CD4-positive, CD25-positive, alpha-beta regulatory T cell (primary cell): ENCODE results near the gene CAMTA1. TPM values are rescaled to one million over a fixed set of nuclear protein-coding genes. Genes with fewer than 3 reads are reported as not detected.
A peak's percentile ranks its signal among the peaks of the same experiment; 100 is the strongest.

Experiments used
- ATAC-seq, 2 donors: fragments of 150-1000 bp; cut with Tn5 transposase; one replicate each; pipeline ENCODE4 v1.10.0; 2021; ENCODE audit warnings: low read depth in 2 of 2, moderate number of reproducible peaks in 2 of 2, moderate library complexity in 1 of 2
- DNase-seq, 3 donors: peaks; one replicate each; pipeline versions ENCODE4 v3.0.0 to v3.0.0-alpha.2; 2012 to 2022; ENCODE audit warnings: mixed read lengths in 1 of 3
- H3K27ac ChIP-seq: one replicate; pipeline ENCODE4 v1.7.0; 2013; ENCODE audit warnings: mild to moderate bottlenecking, low read length; ENCODE audit not compliant: insufficient read depth, poor library complexity, severe bottlenecking
- H3K27me3 ChIP-seq: one replicate; pipeline ENCODE4 v1.7.0; 2013; ENCODE audit warnings: low read length; ENCODE audit not compliant: control insufficient read depth, insufficient read depth
- H3K36me3 ChIP-seq: one replicate; pipeline ENCODE4 v1.7.0; 2013; ENCODE audit warnings: mild to moderate bottlenecking, low read length, moderate library complexity; ENCODE audit not compliant: control insufficient read depth, insufficient read depth
- H3K4me1 ChIP-seq: 2 replicates; pipeline ENCODE4 v1.7.0; 2013; ENCODE audit warnings: mild to moderate bottlenecking, low read length; ENCODE audit not compliant: insufficient read depth, control insufficient read depth, poor library complexity, severe bottlenecking
- H3K4me3 ChIP-seq: one replicate; pipeline ENCODE4 v1.7.0; 2013; ENCODE audit warnings: low read depth, mild to moderate bottlenecking, low read length, moderate library complexity
- H3K9me3 ChIP-seq, 2 experiments: 1 replicate in 1 of 2; 2 replicates in 1 of 2; pipeline ENCODE4 v1.7.0; 2013; ENCODE audit warnings: low read length in 2 of 2, mild to moderate bottlenecking in 1 of 2, moderate library complexity in 1 of 2; ENCODE audit not compliant: control insufficient read depth in 2 of 2
- H3K27ac Mint-ChIP-seq, 3 donors: one replicate each; pipeline ENCODE4 v1.8.0; 2020 to 2022; ENCODE audit warnings: mild to moderate bottlenecking in 3 of 3, mixed read lengths in 3 of 3, moderate library complexity in 2 of 3
- H3K27me3 Mint-ChIP-seq: one replicate; pipeline ENCODE4 v1.8.0; 2022; ENCODE audit warnings: mild to moderate bottlenecking, mixed read lengths
- H3K36me3 Mint-ChIP-seq: one replicate; pipeline ENCODE4 v1.8.0; 2020; ENCODE audit warnings: mixed read lengths
- H3K4me1 Mint-ChIP-seq, 4 donors: one replicate each; pipeline ENCODE4 v1.8.0; 2020 to 2022; ENCODE audit warnings: mixed read lengths in 4 of 4, mild to moderate bottlenecking in 1 of 4
- H3K4me3 Mint-ChIP-seq, 4 donors: one replicate each; pipeline ENCODE4 v1.8.0; 2020 to 2022; ENCODE audit warnings: mild to moderate bottlenecking in 4 of 4, mixed read lengths in 4 of 4, moderate library complexity in 3 of 4
- H3K9me3 Mint-ChIP-seq, 7 donors: one replicate each; pipeline ENCODE4 v1.8.0; 2020 to 2022; ENCODE audit warnings: mixed read lengths in 7 of 7, mild to moderate bottlenecking in 3 of 7, moderate library complexity in 2 of 7
- polyA plus RNA-seq, 4 donors: library from polyadenylated mRNA; unstranded; fragments of 300-500 nt; fragmentation: Illumina TruSeq; gene quantifications; one replicate each; pipeline ENCODE4 v1.2.3, GENCODE V29; 2021
- total RNA-seq: library from RNA; stranded (reverse); gene quantifications from one replicate; pipeline ENCODE4 v1.2.3, GENCODE V29; 2022

The CAMTA1 gene
- total and polyA plus RNA-seq, 5 donors from 2014 or later = 48.8 to 112 (median 80.0) TPM

DNA sequence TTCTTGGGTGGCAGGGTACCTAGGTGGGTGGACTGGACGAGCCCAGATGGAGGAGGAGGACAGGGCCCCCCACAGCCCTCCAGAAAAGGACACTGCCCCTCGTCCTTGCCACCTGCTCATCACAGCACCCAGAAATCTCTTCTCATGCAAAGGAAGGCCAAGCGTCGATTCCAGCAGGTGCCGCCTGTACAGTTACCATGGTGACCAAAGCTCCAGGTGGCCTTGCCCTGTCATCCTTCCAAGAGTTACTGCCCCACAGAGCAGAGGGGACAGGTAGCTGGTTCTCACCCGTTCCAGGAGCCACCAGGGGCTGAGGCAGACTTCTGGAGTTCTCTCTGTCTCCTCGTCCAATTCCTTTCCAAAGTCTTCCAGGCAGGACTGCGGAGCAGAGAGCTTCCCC lies 865.9 kb downstream of the CAMTA1 start:
- DNase-seq (no peak), ATAC-seq (no peak)
- Histone ChIP-seq H3K36me3 (no peaks in the 10 kb centered on the region), H3K4me3 (no peak overlapping the region), H3K27me3 (no peaks in the 10 kb centered on the region), H3K27ac (no peak overlapping the region), H3K4me1 (peaks cover 6% of the 10 kb centered on the region), H3K9me3 (no peaks in the 10 kb centered on the region)
- H3K4me1 Mint-ChIP-seq = peaks cover 0 to 2% (median 0%) of the 10 kb centered on the region in 4 donors
- no peak overlapping the region for H3K4me3 Mint-ChIP-seq
- H3K27ac Mint-ChIP-seq = no peak overlapping the region
- no peaks in the 10 kb centered on the region for H3K9me3 Mint-ChIP-seq
- H3K36me3 Mint-ChIP-seq = no peaks in the 10 kb centered on the region
- H3K27me3 Mint-ChIP-seq = no peaks in the 10 kb centered on the region

DNA sequence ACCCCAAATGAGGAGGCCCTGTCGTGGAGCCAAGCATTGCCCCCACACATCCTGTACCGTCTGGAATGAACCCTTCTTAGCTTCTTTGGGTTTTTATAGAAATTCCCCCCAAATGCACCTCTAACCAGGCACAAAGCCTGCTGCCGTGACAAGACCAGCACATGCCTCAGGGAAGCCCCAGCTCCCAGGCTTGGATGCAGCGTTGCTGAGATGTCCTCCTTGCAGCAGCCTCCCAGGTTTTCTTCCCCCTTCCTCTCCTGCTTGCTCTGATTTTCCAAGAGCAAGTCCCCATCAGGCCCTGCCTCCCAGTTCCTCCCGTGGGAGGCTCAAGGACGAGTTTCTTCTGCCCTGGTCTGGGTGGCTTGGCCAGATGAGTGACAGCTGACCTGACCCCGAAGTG lies 866.8 kb downstream of the CAMTA1 start:
- peaks cover 5% of the 10 kb centered on the region for H3K4me1 ChIP-seq
- Mint-ChIP-seq H3K4me1 (no peaks in the 10 kb centered on the region), H3K27ac (no peak overlapping the region), H3K36me3 (no peaks in the 10 kb centered on the region), H3K9me3 (no peaks in the 10 kb centered on the region), H3K4me3 (no peak overlapping the region), H3K27me3 (no peaks in the 10 kb centered on the region)
- no peak overlapping the region for H3K27ac ChIP-seq
- H3K4me3 ChIP-seq = no peak overlapping the region
- ATAC-seq (no peak), DNase-seq (no peak)
- H3K36me3 ChIP-seq = no peaks in the 10 kb centered on the region
- no peaks in the 10 kb centered on the region for H3K9me3 ChIP-seq
- no peaks in the 10 kb centered on the region for H3K27me3 ChIP-seq

DNA sequence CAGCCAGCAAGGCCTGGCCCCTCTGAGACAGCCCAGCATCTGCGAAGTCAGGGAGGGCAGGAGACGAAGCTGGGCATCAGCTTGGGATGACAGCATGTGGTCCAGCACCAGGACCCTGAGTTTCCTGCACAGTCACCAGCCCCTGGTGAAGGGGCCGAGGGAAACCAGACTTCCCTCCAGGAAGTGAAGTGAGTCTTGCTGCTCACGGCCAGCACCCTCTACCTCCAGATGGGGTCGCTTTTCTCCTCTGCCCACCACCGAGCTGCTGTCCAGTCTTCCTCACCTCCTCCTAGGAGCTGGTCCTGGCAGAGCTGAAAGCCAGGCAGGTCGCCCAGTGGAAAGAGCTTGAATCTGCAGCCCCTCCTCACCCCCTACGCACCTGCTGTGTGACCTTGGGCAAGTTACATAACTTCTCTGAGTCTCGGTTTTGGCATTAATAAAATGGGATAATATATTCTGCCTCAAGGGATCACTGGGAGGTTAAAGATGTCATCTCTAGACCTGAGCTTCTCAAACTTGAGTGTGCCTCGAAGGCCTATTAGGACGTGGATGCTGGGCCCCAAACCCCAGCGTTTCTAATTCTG lies 867.4 kb downstream of the CAMTA1 start:
- Histone ChIP-seq H3K4me3 (no peak overlapping the region), H3K9me3 (no peaks in the 10 kb centered on the region), H3K27me3 (no peaks in the 10 kb centered on the region), H3K4me1 (no peaks in the 10 kb centered on the region), H3K27ac (no peak overlapping the region), H3K36me3 (no peaks in the 10 kb centered on the region)
- DNase-seq (no peak), ATAC-seq (no peak)
- H3K27me3 Mint-ChIP-seq = no peaks in the 10 kb centered on the region
- no peak overlapping the region for H3K4me3 Mint-ChIP-seq
- H3K27ac Mint-ChIP-seq = no peak overlapping the region
- no peaks in the 10 kb centered on the region for H3K4me1 Mint-ChIP-seq
- no peaks in the 10 kb centered on the region for H3K9me3 Mint-ChIP-seq
- no peaks in the 10 kb centered on the region for H3K36me3 Mint-ChIP-seq

DNA sequence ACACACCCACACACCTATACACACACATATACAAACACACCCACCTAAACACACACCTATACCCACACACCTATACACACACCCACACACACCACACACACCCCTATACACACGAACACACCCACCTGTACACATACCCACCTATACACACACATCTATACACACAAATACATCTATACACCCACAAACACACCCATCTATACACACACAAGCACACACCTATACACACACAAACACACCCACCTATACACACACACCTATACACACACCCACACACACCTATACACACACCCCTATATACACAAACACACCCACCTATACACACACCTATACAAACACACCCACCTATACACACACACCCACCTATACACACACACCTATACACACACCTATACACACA lies 869.5 kb downstream of the CAMTA1 start:
- Histone ChIP-seq H3K27ac (no peak overlapping the region), H3K27me3 (no peaks in the 10 kb centered on the region), H3K9me3 (no peaks in the 10 kb centered on the region), H3K4me1 (no peaks in the 10 kb centered on the region), H3K36me3 (no peaks in the 10 kb centered on the region), H3K4me3 (no peak overlapping the region)
- Mint-ChIP-seq H3K27ac (peak overlapping the region in 1 of 3 donors; percentile 47), H3K9me3 (no peaks in the 10 kb centered on the region), H3K27me3 (no peaks in the 10 kb centered on the region), H3K36me3 (no peaks in the 10 kb centered on the region), H3K4me3 (no peak overlapping the region), H3K4me1 (no peaks in the 10 kb centered on the region)
- no peak for ATAC-seq
- no peak for DNase-seq

DNA sequence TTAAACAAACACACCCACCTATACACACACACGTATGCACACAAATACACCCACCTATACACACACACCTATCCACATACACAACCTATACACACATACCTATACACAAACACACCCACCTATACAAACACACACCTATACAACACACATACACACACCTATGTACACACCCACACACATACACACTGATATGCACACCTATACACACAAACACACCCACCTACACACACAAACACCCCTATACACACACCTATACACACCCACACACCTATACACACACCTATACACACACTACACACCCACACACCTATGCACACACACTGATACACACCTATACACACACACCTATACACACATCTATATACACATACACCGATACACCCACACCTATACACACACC lies 870.1 kb downstream of the CAMTA1 start:
- Histone ChIP-seq H3K4me1 (no peaks in the 10 kb centered on the region), H3K36me3 (no peaks in the 10 kb centered on the region), H3K27ac (no peak overlapping the region), H3K4me3 (no peak overlapping the region), H3K27me3 (no peaks in the 10 kb centered on the region), H3K9me3 (no peaks in the 10 kb centered on the region)
- no peaks in the 10 kb centered on the region for H3K4me1 Mint-ChIP-seq
- DNase-seq (no peak), ATAC-seq (no peak)
- H3K4me3 Mint-ChIP-seq = no peak overlapping the region
- peaks cover under 1% of the 10 kb centered on the region for H3K27me3 Mint-ChIP-seq
- no peaks in the 10 kb centered on the region for H3K9me3 Mint-ChIP-seq
- no peaks in the 10 kb centered on the region for H3K36me3 Mint-ChIP-seq
- H3K27ac Mint-ChIP-seq = peak overlapping the region in 1 of 3 donors; percentile 9

DNA sequence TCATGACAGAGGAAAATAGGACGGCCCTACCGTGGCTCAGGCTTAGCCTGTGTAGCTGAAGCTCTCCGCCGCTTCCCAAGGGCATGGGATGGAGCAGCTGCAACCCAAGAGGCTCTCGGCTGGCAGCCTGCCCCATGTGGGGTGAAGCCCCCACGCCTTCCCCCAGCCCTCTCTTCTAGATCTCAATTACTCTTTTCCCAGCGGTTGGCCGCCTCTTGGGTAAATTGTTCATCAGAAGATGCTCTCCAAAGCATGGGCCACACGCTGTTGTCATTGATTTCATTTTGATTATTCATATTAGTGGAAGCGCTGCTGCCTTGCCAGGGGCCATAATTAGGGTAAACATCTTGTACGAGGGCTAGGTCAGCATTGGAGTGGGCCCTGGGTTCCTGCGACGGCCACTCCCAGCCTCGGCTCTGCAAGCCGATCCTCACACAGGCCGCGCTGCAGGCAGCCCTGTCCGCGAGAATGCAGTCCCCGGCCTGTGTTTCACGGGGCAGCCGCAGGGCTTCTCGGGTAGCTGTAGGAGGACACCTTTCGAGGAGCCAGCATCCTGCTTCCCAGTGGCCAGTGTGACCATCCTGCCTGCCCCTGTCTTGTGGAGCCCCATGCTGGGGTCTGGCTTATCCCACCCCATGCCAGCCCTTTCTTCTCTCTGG lies 871.4 kb downstream of the CAMTA1 start:
- H3K9me3 Mint-ChIP-seq = no peaks in the 10 kb centered on the region
- DNase-seq (no peak), ATAC-seq (no peak)
- H3K27ac Mint-ChIP-seq = no peak overlapping the region
- H3K4me3 Mint-ChIP-seq = no peak overlapping the region
- Histone ChIP-seq H3K4me1 (no peaks in the 10 kb centered on the region), H3K27me3 (no peaks in the 10 kb centered on the region), H3K4me3 (no peak overlapping the region), H3K9me3 (no peaks in the 10 kb centered on the region), H3K36me3 (no peaks in the 10 kb centered on the region), H3K27ac (no peak overlapping the region)
- H3K4me1 Mint-ChIP-seq = no peaks in the 10 kb centered on the region
- H3K27me3 Mint-ChIP-seq = peaks cover 4% of the 10 kb centered on the region
- H3K36me3 Mint-ChIP-seq = no peaks in the 10 kb centered on the region

DNA sequence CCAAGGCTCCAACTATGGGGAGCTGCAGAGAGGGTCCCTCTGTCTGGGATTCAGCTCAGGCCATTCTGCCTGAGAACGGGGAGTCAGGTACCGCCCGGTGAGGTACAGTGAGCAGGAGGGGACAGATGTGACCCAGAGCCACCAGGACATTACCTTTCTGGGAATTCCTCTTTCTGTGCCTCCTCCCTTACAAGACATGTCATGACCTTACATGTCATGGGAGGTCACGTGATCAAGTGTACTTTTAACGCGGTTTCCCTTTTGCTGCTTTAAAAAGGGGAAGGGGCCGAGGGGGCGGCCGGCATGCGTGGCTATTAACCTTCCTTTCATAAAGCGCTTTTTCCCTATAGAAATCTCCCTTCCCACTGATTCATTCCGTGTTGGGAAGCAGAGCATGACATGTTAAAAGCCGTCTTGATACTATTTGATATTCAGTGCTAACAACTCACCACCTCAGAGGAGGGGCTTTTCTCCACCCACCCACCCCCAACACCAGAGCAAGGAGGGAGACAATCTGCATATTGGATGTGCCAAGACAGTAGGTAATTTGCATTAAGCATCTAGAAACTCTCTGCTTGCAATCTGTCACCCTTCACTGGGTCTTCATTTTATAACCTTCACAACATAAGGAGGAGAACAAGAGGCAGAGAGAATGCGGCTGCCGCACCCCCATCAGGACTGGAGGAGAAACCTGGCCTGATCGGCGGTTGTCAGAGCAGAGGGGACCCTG lies 872.2 kb downstream of the CAMTA1 start:
- DNase-seq (no peak), ATAC-seq (no peak)
- no peaks in the 10 kb centered on the region for H3K4me1 Mint-ChIP-seq
- Histone ChIP-seq H3K27ac (no peak overlapping the region), H3K27me3 (no peaks in the 10 kb centered on the region), H3K4me3 (no peak overlapping the region), H3K9me3 (no peaks in the 10 kb centered on the region), H3K4me1 (no peaks in the 10 kb centered on the region), H3K36me3 (no peaks in the 10 kb centered on the region)
- peaks cover 4% of the 10 kb centered on the region for H3K27me3 Mint-ChIP-seq
- H3K27ac Mint-ChIP-seq = no peak overlapping the region
- H3K9me3 Mint-ChIP-seq = no peaks in the 10 kb centered on the region
- H3K36me3 Mint-ChIP-seq = no peaks in the 10 kb centered on the region
- H3K4me3 Mint-ChIP-seq = no peak overlapping the region

DNA sequence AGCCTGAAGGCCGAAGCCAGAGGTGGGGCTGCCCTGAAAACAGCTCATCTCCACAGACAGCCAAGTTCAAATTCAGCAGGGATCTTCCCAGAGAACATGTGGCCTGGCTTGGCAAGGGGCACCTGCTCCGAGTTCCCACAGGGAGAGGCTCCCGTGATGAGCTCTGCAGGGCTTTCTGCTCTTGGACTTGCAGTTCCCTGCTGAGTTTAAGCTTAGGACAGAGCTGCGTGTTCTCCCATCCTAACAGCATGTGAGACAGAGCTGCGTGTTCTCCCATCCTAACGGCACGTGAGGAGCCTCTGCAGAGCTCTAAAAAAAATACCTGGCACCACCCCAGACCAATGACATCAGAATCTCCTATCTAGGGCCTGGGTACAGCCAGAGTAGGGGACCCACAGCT lies 872.8 kb downstream of the CAMTA1 start:
- Mint-ChIP-seq H3K9me3 (no peaks in the 10 kb centered on the region), H3K27me3 (peaks cover 4% of the 10 kb centered on the region), H3K4me1 (no peaks in the 10 kb centered on the region), H3K36me3 (no peaks in the 10 kb centered on the region), H3K27ac (no peak overlapping the region), H3K4me3 (no peak overlapping the region)
- no peaks in the 10 kb centered on the region for H3K27me3 ChIP-seq
- no peaks in the 10 kb centered on the region for H3K4me1 ChIP-seq
- no peaks in the 10 kb centered on the region for H3K36me3 ChIP-seq
- DNase-seq (no peak), ATAC-seq (no peak)
- no peaks in the 10 kb centered on the region for H3K9me3 ChIP-seq
- no peak overlapping the region for H3K4me3 ChIP-seq
- H3K27ac ChIP-seq = no peak overlapping the region
